HG02870 (cell line): ENCODE data around the gene CALHM4.

ENCODE experiments used
- ATAC-seq: cut with Tn5 transposase; IDR thresholded peaks from one replicate; pipeline ENCODE4 v1.9.1; 2021; ENCODE audit warnings: mild to moderate bottlenecking, moderate library complexity; ENCODE audit not compliant: unreplicated experiment

CALHM4 gene, protein sequence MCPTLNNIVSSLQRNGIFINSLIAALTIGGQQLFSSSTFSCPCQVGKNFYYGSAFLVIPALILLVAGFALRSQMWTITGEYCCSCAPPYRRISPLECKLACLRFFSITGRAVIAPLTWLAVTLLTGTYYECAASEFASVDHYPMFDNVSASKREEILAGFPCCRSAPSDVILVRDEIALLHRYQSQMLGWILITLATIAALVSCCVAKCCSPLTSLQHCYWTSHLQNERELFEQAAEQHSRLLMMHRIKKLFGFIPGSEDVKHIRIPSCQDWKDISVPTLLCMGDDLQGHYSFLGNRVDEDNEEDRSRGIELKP

DNA sequence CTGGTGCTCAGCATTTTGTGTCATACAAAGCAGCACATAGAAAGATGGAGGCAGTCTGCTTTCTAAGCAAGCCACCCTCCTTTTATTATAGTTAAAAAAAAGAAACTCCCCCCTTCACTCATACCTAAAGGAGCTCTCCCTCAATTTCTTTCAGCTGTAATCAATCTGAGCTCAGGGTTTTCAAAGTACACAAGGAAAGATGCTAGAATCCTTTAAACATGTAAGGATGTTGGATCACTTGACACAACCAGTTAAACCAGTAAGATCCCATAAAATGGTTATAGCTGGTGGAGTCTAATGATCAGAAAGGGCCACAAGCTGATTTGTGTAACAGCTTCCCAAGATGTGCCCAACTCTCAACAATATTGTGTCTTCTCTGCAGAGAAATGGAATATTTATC lies at the start of gene CALHM4:
Gene CALHM4, plus strand, starts transcription at position 301 of the 400 bp plus-strand sequence. Its CDS starts 43 bp downstream, at position 344.
- no peak for ATAC-seq

DNA sequence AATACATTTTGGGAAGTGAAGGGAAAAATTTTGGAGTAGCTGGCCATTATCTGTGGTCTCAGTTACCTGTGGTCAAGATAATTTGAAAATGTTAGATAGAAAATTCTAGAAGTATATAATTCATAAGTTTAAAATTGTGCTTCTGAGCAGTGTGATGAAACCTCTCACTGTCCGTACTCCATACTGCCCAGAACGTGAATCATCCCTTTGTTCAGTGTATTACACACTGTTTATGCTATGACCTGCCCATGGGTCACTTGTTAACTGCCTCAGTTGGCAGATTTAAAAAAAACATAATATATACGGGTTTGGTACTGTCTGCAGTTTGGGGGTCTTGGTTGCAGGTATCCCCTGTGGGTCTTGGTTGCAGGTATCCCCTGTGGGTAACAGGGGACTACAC lies 46.2 kb upstream of the CALHM4 start:
- no peak for ATAC-seq

DNA sequence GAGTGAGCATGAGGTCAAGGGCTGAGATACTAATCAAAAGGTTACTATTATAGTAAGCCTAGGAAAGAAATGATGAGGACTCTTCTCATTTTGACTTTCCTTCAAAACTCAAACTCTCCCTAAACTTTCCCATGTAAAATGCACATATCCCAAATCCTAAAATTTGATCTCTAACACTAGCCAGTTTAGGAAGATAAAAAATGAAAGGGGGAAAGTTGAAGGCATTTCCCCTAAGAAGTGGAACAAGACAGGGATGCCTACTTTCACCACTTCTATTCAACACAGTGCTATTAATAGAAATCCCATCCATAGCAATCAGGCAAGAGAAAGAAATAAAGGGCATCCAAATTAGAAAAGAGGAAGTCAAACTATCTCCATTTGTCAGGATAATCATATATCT lies 45.0 kb upstream of the CALHM4 start:
- ATAC-seq: no peak

DNA sequence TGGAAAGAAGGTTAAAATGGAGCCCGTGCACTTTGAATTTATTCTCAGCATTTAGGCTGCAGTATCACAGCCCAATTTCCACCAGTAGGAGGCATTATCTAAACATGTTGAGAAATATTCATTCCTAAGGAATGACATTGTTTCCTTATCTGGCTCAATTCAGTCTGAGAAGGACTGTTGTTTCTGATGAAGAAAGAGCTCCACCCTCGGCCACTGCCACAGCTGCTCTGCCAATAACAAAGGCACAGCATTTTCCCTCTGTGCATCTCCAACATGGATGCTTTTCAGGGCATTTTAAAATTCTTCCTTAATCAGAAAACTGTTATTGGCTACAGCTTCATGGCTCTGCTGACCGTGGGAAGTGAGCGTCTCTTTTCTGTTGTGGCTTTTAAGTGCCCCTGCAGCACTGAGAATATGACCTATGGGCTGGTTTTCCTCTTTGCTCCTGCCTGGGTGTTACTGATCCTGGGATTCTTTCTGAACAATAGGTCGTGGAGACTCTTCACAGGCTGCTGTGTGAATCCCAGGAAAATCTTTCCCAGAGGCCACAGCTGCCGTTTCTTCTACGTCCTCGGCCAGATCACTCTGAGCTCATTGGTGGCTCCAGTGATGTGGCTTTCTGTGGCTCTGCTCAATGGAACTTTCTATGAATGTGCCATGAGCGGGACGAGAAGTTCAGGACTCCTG lies 42.0 kb upstream of the CALHM4 start, which contains the start of gene CALHM5:
Gene CALHM5, plus strand, starts transcription at position 216 of the 687 bp plus-strand sequence. Its CDS starts 58 bp downstream, at position 274.
- ATAC-seq: no peak

DNA sequence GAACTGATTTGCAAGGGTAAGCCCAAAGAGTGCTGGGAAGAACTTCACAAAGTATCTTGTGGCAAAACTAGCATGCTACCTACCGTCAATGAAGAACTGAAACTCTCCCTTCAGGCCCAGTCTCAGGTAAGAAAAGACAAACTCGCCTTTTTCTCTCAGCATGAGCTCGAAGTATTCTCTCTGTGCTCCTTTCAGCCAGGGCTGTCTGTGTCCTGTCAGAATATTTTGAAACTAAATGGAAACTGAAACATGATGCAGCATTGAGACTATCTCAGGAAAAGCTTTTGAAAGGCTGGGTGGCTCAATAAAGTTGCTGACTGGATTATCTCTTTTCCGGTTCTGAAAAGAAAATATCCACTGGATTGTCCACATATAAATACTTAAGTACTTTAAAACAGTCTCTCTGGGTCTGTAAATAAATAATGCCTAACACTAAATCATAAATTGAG lies 41.4 kb upstream of the CALHM4 start:
- ATAC-seq: no peak

DNA sequence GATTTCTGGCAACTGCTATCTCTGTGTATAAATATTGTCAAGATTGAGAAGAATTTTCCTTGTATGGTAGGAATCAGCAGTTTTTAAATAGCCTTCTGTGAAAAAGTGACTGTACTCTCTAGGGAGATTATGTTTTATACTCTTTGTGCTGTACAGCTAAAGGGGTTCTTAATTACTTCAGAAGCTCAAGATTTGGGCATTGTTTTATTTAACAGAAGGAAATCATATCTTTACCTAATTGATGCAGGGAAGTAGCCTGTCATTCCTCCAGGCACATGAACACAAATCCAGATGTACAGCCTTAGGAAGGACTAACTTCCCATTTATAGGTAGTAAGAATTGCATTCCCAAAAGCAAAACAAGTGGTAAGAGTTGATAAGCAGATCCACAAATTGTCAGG lies 40.8 kb upstream of the CALHM4 start:
- ATAC-seq: no peak

DNA sequence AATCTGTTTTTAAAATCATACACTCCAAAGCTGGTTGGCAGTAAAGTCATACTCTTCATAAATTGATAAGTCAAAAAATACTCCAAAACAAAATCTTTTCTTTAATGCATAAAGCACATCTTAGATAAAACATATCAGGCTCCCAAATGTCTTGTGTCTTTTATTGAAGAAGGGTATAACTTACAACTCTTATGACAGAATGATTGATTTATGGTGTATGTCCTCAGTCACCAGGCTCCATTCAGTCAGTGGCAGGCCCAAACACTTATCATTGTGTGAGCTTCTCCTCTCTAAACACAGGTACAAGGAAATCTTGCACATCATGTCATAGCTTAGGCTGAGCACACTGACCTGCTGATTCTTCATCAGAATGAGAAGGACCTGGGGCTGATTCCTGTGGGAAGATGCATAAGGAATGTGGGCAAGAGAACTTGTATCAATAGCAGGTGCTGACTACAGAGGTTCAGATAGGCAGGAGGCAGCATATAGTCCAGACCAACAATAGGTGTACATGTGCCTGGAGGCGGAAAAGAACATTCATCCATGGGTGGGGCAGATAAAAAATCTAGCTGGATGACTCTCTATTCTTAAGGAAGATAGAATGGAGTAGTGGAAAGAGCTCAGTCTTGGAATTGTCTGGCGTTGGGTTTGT lies 40.2 kb upstream of the CALHM4 start:
- ATAC-seq: no peak

DNA sequence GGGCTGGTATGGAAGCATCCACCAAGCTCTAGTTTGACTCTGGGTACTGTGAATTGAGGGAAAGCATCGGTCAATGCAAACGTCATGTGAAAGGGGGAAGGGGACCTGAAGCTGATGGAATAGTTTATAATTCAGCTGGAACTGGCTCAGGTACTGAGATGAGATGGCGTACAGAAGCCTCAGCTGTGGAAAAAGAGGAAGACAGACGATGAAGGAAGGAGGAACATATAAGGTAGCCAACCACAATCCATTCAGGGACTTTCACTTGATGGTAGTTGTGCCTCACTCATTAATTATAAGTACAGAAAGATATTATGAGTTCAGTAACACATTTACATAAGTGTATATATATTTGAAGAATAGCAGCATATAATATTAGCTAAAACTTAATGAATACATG lies 39.4 kb upstream of the CALHM4 start:
- ATAC-seq: no peak

DNA sequence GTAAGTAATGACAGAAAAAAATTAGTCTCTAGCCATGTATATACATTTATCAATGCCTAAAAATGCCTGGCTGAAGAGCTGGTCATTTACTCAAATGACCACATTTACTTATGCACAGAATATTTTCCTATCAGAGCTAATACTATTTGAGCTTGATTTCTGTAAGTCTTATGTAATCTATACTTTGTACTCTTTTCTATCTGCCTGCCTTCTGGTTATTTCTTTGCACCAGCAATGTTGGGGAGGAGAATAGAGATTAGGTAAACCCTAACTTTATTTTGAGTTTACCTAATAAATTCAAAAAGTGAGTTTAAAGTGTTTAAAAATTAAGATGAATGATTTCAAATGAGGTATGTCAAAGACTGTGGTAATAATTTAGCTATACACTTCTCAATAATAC lies 38.4 kb upstream of the CALHM4 start:
- no peak for ATAC-seq

DNA sequence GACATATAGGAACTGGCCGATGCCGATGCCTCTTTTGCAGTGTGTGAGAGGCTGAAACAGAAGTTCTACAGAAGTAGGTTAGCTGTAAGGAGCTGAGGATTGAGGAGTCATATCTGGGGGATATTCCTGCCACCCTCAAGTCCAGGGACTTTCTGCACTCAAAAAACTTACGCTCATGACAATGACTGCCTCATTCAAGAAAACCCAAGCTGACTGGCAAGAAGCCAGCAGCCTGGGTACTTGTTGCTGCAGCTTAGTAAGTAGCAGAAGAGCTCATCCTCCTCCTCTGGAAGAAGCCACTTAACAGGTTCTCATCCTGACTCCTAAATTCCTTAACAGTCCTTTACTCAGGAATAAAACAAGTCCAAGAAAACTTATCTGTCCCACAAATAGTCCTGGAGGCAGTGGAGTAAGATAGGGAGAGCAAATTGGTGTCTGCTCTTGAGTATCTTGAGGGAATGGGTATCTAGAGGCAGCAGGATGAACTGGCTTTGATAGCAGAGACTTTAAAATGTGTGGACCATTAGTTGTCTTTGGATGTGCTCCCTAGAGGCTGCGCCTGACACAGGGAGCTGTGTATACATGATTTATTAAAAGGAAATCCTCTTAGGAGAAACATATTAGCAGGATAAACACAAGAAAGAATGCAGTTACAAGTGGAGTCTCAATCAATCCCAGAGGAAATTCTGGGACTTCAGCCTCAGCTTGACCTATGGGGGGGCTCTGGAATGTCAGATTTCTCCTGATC lies 34.8 kb upstream of the CALHM4 start:
- no peak for ATAC-seq

DNA sequence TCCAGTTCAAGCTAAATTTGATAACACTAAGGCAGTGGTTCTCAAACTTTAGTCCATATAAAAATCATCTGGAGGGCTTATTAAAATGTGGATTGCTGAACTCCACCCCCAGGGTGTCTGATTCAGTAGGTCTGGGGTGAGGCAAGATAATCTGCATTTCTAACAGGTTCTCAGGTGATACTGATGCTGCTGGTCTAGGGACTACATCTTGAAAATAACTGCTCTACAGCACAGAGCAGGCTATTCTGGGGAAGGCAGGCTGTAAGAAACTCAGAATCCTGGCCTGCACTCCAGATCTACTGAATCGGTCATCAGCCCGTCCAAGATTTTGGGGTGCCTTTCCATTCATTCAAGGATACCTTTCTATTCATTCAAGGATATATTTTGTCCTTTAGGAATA lies 30.7 kb upstream of the CALHM4 start:
- ATAC-seq: no peak

DNA sequence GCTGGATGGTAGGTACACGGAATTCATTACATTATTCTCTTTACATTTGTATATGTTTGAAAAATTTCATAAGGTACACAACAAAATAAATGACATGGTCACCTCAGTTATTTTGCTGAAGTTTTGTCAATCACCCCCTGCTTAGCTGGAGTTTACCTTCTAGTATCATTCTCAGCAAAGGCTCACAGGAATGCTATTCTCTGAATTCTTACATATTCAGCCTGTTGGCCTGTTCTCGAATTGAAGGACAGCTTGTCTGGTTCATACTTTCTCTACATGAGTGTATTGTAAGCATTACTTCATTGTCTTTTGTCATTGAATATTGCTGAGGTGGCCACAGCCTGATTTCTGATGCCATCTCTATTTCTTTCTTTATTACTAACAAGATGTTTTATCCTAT lies 29.3 kb upstream of the CALHM4 start:
- no peak for ATAC-seq

DNA sequence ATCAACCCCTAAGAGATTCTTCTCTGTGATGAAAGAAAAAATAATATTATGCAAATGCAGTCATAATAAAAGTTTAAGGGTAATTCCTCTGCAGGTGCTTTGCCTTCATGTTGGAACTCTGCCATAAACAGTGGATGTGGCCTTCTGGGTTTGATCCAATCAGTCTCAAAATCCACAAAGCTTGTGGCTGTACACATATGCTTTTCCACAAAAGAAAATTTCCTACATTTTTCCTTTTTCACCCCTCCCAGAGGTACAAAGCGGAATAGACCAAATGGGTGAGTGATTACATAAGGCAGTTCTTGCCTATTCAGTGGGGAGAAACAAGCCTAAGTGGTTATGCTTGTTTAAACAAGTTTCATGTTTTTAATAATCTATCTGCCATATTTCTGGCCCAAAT lies 25.4 kb upstream of the CALHM4 start:
- no peak for ATAC-seq

DNA sequence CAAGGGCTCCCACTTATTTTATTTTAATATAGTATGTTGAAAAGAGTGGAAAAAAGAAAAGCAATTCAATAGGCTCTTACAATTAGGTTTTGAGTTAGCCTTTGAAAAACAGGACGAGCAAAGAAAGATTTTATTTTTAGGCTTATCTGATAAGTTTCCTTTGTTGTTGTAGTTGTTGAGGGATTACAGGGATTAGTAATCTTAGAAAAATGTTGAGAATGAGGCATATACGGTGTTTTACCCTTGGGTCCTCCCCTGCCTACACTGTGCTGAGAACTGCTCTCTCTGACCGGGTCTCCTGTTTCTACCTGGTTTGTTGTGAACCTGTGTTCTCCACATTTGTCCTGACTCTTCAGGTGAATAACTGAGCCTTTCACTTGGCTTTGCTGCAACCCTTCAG lies 24.8 kb upstream of the CALHM4 start:
- ATAC-seq: no peak

DNA sequence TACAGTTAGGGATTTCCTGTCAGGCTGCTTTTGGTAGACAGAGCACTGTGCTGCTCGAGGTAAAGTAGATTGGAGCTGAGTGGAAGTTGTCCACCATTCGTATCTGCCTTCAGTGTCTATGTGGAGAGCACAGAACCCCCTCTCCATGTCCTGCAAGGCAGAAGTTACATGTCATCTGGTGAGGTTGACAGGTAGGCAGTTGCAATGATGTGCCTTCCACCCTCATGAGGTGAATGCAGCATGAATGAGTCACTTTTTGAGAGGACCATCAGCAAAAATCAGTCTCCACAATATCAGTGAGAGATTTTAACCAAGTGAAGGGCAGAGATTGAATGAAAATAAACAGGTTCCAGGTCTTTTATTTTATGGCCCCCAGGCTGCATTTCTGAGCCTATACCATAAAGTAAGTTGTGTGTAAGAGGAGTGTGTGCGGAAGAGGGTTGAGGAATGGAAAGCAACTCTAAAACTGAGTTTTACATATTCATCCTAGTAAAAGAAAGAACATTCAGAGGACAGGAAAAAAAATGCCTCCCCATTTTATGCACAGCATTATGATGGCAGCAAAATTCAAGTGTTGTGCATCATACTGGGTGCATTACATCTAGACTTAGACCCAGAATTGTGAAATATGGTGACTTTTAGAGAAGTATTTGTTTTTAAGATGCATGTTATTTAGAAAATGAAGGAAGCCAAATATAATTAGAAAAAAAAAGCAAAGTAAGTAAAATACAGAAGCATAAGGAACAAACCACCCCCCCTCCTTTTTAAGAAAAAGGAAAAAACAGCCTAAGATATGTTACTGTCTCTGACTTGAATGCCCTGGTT lies 23.9 kb upstream of the CALHM4 start:
- no peak for ATAC-seq

DNA sequence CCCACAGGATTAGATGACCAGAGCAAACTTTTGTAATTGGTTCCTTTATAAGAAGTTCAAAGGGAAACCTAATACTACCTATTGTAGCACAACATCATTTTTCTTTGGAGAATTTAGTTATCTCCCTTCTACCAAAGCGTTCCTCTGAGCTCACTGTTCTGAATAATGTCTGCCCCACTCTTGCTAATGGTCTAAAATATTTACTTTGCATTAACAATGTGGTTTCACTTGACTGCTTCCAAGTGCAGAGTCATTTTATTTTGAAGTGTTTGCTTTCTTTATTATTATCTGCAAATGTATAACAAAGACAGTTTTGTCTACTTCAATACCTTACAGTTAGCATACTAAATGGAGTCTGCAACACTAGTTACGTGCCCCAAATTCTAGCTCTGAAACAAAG lies 23.1 kb upstream of the CALHM4 start:
- ATAC-seq: no peak

DNA sequence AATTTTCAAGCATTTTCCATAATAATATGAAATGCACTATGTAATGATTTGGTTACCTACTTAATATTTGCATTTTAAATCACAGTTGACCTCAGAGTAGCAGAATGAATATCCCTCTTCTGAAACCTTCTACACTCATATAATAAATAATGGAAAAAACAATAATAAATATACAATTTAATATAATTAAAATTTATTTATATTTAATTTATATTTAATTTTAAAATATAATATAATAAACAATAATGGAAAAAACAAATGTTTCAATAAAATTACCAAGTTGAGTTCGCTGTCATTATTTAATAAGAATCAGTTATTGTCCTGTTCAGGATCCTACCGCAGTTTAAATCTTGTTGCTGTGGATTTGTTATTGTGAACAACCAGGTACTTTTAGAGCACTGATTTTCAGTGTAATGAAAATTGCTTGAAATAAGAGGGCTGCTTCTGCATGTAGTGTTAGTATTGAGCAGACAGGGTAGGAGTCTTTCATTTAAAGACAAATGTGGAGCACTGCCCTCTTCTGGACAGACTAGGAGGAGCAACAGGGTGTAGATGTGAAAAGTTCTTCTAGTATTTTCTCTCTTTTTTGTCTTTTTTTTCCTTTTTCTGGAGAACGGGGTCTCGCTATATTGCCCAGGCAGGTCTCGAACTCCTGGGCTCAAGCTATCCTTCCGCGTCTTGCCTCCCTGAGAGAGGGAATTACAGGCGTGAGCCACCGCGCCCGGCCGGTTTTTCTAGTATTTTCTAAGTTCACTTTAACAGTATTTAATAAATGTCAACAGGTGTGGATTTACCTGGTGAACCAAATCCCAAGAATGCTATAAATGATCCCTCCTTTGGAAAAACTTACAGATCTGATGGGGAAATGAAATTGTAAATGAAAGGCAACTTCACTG lies 21.6 kb upstream of the CALHM4 start:
- ATAC-seq: peak; percentile 54

DNA sequence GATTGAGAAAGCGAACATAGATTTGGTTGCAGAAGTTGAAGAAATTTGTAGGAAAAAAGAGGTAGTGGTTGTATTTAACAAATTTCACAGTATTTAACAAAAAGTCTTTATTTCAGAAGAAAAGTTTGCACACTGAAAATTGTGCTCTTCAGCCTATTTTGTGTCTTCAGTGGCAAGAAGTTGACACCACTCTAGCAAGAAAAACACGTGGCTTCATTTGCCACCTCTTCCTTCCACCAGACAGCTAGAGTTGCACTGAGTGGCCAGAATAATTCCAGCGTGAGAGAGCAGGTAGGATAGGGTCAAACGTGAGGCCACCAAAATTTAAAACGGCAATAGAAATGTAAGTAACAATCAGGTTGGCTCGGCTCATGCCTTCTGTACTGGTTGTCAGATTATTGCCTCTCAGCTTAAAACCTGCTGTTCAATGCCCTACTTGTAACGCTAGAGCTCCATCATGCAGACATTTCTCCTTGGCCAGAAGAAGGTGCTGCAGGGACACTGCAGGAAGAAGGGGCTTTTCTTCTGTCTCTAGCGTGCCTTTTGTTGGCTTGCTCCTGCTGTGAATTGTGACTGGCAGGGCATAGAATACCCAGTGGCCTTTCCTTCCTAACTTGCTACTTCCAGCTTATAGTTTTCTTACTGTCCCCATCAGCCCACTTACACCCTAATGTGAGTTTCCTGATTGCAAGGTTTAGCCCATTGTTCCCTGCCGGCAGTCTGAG lies 20.2 kb upstream of the CALHM4 start:
- no peak for ATAC-seq

DNA sequence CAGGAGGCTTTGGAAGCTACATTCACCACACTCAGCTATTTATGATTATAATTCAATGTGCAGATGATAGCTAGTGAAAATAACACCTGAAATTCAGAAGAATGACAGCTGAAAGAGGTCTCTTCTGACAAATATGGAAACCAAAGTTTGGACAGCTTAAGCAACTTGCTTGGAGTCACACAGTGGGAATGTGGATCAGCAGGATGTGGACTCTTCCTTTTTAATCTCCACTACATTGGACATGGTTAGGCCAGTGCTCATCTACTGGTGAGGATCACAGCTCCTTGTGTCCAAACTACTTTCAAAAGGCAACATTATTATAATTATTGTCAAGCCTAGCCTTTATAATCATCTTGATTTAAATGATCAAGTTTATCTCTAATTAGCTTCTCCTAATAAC lies 18.4 kb upstream of the CALHM4 start:
- no peak for ATAC-seq
